ENCODE data around the gene SRMS. TPM values are rescaled to one million over a fixed set of nuclear protein-coding genes. Genes with fewer than 3 reads are reported as not detected.

SRMS gene
- total and polyA plus RNA-seq, 2 donors = 0.05 TPM

GRCh38 chr20:63505281-63505680 is 42.3 kb downstream of the SRMS start:
- peaks cover 7 to 43% of the 10 kb centered on the region in 2 donors for H3K27me3 ChIP-seq (ENCODE audit: control insufficient read depth in 2 of 2, insufficient read depth in 1 of 2, low read length in 1 of 2)
- WGBS = 81% methylated on average over 8 of the region's 8 CpGs
- no peak for DNase-seq (ENCODE audit: low read depth in 6 of 9, low spot score in 9 of 9)
- H3K27ac ChIP-seq (ENCODE audit: low read depth in 1 of 2, low read length in 1 of 2) = no peak overlapping the region
- no peaks in the 10 kb centered on the region for H3K4me1 ChIP-seq (ENCODE audit: control insufficient read depth in 2 of 2, insufficient read depth in 2 of 2, low read length in 2 of 2)
- peaks cover 3 to 16% of the 10 kb centered on the region in 2 donors for H3K9me3 ChIP-seq (ENCODE audit: control insufficient read depth in 2 of 2, insufficient read depth in 1 of 2, low read length in 1 of 2)
- no peaks in the 10 kb centered on the region for H3K36me3 ChIP-seq (ENCODE audit: control insufficient read depth in 2 of 2, insufficient read depth in 2 of 2, low read length in 1 of 2)
- no peak overlapping the region for H3K4me3 ChIP-seq (ENCODE audit: low read length in 2 of 2)

- WGBS = 89% methylated on average over 9 of the region's 9 CpGs
- Histone ChIP-seq H3K36me3 (ENCODE audit: control insufficient read depth in 2 of 2, insufficient read depth in 2 of 2, low read length in 1 of 2) (no peaks in the 10 kb centered on the region), H3K9me3 (ENCODE audit: control insufficient read depth in 2 of 2, insufficient read depth in 1 of 2, low read length in 1 of 2) (peaks cover 3 to 16% of the 10 kb centered on the region in 2 donors), H3K4me3 (ENCODE audit: low read length in 2 of 2) (no peak overlapping the region), H3K4me1 (ENCODE audit: control insufficient read depth in 2 of 2, insufficient read depth in 2 of 2, low read length in 2 of 2) (no peaks in the 10 kb centered on the region), H3K27ac (ENCODE audit: low read depth in 1 of 2, low read length in 1 of 2) (no peak overlapping the region), H3K27me3 (ENCODE audit: control insufficient read depth in 2 of 2, insufficient read depth in 1 of 2, low read length in 1 of 2) (peaks cover 13 to 49% of the 10 kb centered on the region in 2 donors)
- no peak for DNase-seq (ENCODE audit: low read depth in 6 of 9, low spot score in 9 of 9)
Observed at GRCh38 chr20:63504642-63505041, 42.9 kb downstream of the SRMS start.

- DNase-seq (ENCODE audit: low read depth in 6 of 9, low spot score in 9 of 9) = no peak
- H3K27me3 ChIP-seq (ENCODE audit: control insufficient read depth in 2 of 2, insufficient read depth in 1 of 2, low read length in 1 of 2) = peaks cover 24 to 58% of the 10 kb centered on the region in 2 donors
- no peaks in the 10 kb centered on the region for H3K36me3 ChIP-seq (ENCODE audit: control insufficient read depth in 2 of 2, insufficient read depth in 2 of 2, low read length in 1 of 2)
- no peak overlapping the region for H3K27ac ChIP-seq (ENCODE audit: low read depth in 1 of 2, low read length in 1 of 2)
- H3K4me1 ChIP-seq (ENCODE audit: control insufficient read depth in 2 of 2, insufficient read depth in 2 of 2, low read length in 2 of 2) = no peaks in the 10 kb centered on the region
- WGBS = 59% methylated on average over 7 of the region's 7 CpGs
- H3K4me3 ChIP-seq (ENCODE audit: low read length in 2 of 2) = no peak overlapping the region
- peaks cover 3 to 16% of the 10 kb centered on the region in 2 donors for H3K9me3 ChIP-seq (ENCODE audit: control insufficient read depth in 2 of 2, insufficient read depth in 1 of 2, low read length in 1 of 2)
Observed at GRCh38 chr20:63503524-63503923, 44.0 kb downstream of the SRMS start.

GRCh38 chr20:63502671-63503172 is 44.8 kb downstream of the SRMS start:
- no peak for DNase-seq (ENCODE audit: low read depth in 6 of 9, low spot score in 9 of 9)
- 77% methylated on average over 15 of the region's 15 CpGs for WGBS
- no peaks in the 10 kb centered on the region for H3K36me3 ChIP-seq (ENCODE audit: control insufficient read depth in 2 of 2, insufficient read depth in 2 of 2, low read length in 1 of 2)

GRCh38 chr20:63501818-63502670 is 45.5 kb downstream of the SRMS start:
- Histone ChIP-seq H3K9me3 (ENCODE audit: control insufficient read depth in 2 of 2, insufficient read depth in 1 of 2, low read length in 1 of 2) (peaks cover 3 to 10% of the 10 kb centered on the region in 2 donors), H3K27ac (ENCODE audit: low read depth in 1 of 2, low read length in 1 of 2) (no peak overlapping the region), H3K36me3 (ENCODE audit: control insufficient read depth in 2 of 2, insufficient read depth in 2 of 2, low read length in 1 of 2) (no peaks in the 10 kb centered on the region), H3K4me1 (ENCODE audit: control insufficient read depth in 2 of 2, insufficient read depth in 2 of 2, low read length in 2 of 2) (no peaks in the 10 kb centered on the region), H3K27me3 (ENCODE audit: control insufficient read depth in 2 of 2, insufficient read depth in 1 of 2, low read length in 1 of 2) (peaks cover 39 to 69% of the 10 kb centered on the region in 2 donors), H3K4me3 (ENCODE audit: low read length in 2 of 2) (no peak overlapping the region)
- peak in 1 of 9 donors; percentile 23 for DNase-seq (ENCODE audit: low read depth in 6 of 9, low spot score in 9 of 9)
- 49% methylated on average over 26 of the region's 26 CpGs for WGBS

More at GRCh38 chr20:63502671-63503172, 44.8 kb downstream of the SRMS start:
- Histone ChIP-seq H3K4me1 (ENCODE audit: control insufficient read depth in 2 of 2, insufficient read depth in 2 of 2, low read length in 2 of 2) (no peaks in the 10 kb centered on the region), H3K27ac (ENCODE audit: low read depth in 1 of 2, low read length in 1 of 2) (no peak overlapping the region), H3K4me3 (ENCODE audit: low read length in 2 of 2) (no peak overlapping the region), H3K9me3 (ENCODE audit: control insufficient read depth in 2 of 2, insufficient read depth in 1 of 2, low read length in 1 of 2) (peaks cover 3 to 10% of the 10 kb centered on the region in 2 donors), H3K27me3 (ENCODE audit: control insufficient read depth in 2 of 2, insufficient read depth in 1 of 2, low read length in 1 of 2) (peaks cover 32 to 64% of the 10 kb centered on the region in 2 donors)

GRCh38 chr20:63500902-63501817 is 46.4 kb downstream of the SRMS start:
- WGBS = 92% methylated on average over 27 of the region's 27 CpGs
- Histone ChIP-seq H3K36me3 (ENCODE audit: control insufficient read depth in 2 of 2, insufficient read depth in 2 of 2, low read length in 1 of 2) (no peaks in the 10 kb centered on the region), H3K4me3 (ENCODE audit: low read length in 2 of 2) (no peak overlapping the region), H3K9me3 (ENCODE audit: control insufficient read depth in 2 of 2, insufficient read depth in 1 of 2, low read length in 1 of 2) (peaks cover 3 to 10% of the 10 kb centered on the region in 2 donors), H3K27me3 (ENCODE audit: control insufficient read depth in 2 of 2, insufficient read depth in 1 of 2, low read length in 1 of 2) (peaks cover 47 to 78% of the 10 kb centered on the region in 2 donors), H3K27ac (ENCODE audit: low read depth in 1 of 2, low read length in 1 of 2) (no peak overlapping the region), H3K4me1 (ENCODE audit: control insufficient read depth in 2 of 2, insufficient read depth in 2 of 2, low read length in 2 of 2) (no peaks in the 10 kb centered on the region)
- no peak for DNase-seq (ENCODE audit: low read depth in 6 of 9, low spot score in 9 of 9)

GRCh38 chr20:63500151-63500901 is 47.2 kb downstream of the SRMS start:
- Histone ChIP-seq H3K36me3 (ENCODE audit: control insufficient read depth in 2 of 2, insufficient read depth in 2 of 2, low read length in 1 of 2) (no peaks in the 10 kb centered on the region), H3K4me1 (ENCODE audit: control insufficient read depth in 2 of 2, insufficient read depth in 2 of 2, low read length in 2 of 2) (no peaks in the 10 kb centered on the region), H3K4me3 (ENCODE audit: low read length in 2 of 2) (no peak overlapping the region), H3K9me3 (ENCODE audit: control insufficient read depth in 2 of 2, insufficient read depth in 1 of 2, low read length in 1 of 2) (peaks cover 3 to 7% of the 10 kb centered on the region in 2 donors), H3K27ac (ENCODE audit: low read depth in 1 of 2, low read length in 1 of 2) (no peak overlapping the region), H3K27me3 (ENCODE audit: control insufficient read depth in 2 of 2, insufficient read depth in 1 of 2, low read length in 1 of 2) (peaks cover 49 to 83% of the 10 kb centered on the region in 2 donors)
- DNase-seq (ENCODE audit: low read depth in 6 of 9, low spot score in 9 of 9) = no peak
- 91% methylated on average over 24 of the region's 24 CpGs for WGBS

GRCh38 chr20:63499338-63499969 is 48.1 kb downstream of the SRMS start:
- Histone ChIP-seq H3K4me3 (ENCODE audit: low read length in 2 of 2) (peak overlapping the region in 1 of 2 donors; percentile 40), H3K27me3 (ENCODE audit: control insufficient read depth in 2 of 2, insufficient read depth in 1 of 2, low read length in 1 of 2) (peaks cover 49 to 90% of the 10 kb centered on the region in 2 donors), H3K36me3 (ENCODE audit: control insufficient read depth in 2 of 2, insufficient read depth in 2 of 2, low read length in 1 of 2) (no peaks in the 10 kb centered on the region), H3K4me1 (ENCODE audit: control insufficient read depth in 2 of 2, insufficient read depth in 2 of 2, low read length in 2 of 2) (no peaks in the 10 kb centered on the region), H3K27ac (ENCODE audit: low read depth in 1 of 2, low read length in 1 of 2) (no peak overlapping the region), H3K9me3 (ENCODE audit: control insufficient read depth in 2 of 2, insufficient read depth in 1 of 2, low read length in 1 of 2) (no peaks in the 10 kb centered on the region)
- no peak for DNase-seq (ENCODE audit: low read depth in 6 of 9, low spot score in 9 of 9)
- 16% methylated on average over 48 of the region's 48 CpGs for WGBS

Data from thymus (tissue), 11 donors.